Stimulated activated CD8-positive, alpha-beta memory T cell treated with anti-CD3 and anti-CD28 coated beads, Interleukin-2, amount 100 ng/mL, for 48 hours (primary cell): ENCODE measurements around the gene NPC1L1.
A peak's percentile ranks its signal among the peaks of the same experiment; 100 is the strongest.
"Not testable (repeated sequence)": the region's sequence is repeated elsewhere in the genome, so short reads cannot be mapped to it uniquely, and the experiment has no call there.

Experiments
- DNase-seq, 2 donors: peaks; one replicate each; pipeline ENCODE4 v3.0.0-alpha.2; 2020; ENCODE audit warnings: low read depth in 2 of 2

NPC1L1 gene

DNA sequence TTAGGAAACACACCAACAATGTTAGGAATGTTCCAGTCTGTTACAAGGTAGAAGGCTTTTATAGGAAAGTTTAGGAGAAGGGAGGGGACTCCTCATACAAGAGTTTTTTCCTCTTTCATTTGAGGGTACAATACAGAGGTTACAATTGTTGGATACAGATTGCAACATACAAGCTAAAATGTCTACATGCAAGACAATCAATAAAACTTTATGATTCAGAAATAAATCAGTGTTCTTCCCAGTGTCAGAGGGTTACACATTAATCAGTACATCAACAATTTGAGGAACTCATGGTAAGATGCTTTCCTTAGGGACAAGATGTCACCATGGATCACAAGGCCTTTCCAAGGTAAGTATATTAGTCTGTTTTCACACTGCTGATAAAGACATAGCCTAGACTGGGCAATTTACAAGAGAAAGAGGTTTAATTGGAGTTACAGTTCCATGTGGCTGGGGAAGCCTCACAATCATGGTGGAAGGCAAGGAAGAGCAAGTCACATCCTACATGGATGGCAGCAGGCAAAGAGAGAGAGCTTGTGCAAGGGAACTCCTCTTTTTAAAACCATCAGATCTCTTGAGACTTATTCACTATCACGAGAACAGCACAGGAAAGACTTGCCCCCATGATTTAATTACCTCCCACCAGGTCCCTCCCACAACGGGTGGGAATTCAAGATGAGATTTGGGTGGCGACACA lies 34.4 kb downstream of the NPC1L1 start:
- DNase-seq: not testable (repeated sequence)

DNA sequence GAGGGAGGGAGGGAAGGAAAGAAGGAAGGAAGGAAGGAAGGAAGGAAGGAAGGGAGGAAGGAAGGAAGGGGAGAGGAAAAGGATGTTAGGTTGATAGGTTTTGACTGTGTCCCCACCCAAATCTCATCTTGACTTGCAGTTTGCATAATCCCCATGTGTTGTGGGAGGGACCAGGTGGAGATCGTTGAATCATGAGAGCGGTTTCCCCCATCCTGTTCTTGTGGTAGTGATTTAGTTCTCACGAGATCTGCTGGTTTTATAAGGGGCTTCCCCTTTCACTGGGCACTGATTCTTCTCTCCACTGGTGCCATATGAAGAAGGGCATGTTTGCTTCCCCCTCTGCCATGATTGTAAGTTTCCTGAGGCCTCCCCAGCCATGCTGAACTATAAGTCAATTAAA lies 35.5 kb downstream of the NPC1L1 start:
- DNase-seq: no peak

DNA sequence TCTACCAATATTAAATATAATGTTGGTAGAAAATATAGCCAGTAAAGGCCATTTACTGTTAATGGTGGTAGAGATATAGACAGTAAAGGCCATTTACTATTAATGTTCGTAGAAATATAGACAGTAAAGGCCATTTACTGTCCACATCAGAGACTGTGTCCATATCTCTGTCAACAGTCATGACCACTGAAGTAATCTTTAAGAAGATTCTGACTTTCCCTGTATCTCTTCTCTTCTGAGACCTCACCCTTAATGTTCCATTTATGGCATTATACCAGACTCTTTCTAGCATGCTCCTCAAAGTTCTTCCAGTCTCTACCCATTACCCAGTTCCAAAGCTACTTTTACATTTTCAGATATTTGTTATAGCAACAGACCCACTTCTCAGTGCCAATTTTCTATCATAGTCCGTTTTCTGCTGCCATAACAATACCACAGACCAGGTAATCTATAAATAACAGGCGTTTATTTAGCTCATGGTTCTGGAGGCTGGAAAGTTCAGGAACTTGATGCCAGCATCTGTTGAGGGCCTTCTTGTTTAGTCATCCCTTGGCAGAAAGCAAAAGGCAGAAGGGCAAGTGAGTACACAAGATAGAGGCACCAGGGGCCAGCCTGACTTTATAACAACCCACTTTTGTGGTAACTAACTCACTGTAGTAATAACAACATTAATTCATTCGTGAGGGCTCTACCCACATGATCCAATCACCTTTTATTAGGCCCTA lies 42.7 kb downstream of the NPC1L1 start:
- DNase-seq: no peak

DNA sequence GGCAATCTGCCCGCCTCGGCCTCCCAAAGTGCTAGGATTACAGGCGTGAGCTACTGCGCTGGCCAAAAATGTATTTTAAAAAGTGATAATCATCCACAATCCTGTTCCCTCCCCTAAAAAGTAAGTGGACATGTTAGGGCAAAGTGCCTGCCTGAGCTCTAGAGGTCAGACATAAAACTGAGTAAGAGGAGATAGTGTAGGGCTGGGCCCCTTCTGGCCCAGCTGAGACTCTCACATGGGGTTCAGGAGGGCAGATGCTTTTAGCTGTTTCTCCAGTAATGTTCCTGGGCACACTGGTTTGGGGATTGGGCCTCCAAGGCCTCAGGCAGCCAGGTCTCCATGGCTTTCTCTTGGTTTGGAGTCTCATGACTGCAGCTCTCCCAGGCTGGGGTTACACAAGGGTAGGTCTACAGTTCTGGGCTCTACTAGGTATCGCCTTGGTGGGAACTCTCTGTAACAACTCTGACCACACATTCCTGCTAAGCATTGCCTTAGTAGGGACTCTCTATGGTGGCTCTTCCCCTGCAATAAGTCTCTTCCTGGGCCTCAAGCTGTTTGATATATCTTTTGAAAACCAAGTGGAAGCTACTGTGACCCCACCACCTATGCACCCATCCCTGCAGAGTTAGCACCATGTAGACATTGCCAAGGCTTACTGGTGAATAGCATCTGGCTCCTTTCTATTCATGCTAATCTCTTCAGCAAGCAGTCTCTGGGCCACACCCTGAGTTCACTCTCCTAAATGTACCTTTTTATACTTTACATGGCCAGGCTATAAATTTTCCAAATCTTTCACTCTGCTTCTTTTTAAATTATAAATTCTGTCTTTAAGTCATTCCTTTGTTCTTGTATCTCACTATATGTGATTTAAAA lies 43.7 kb downstream of the NPC1L1 start:
- DNase-seq: no peak

DNA sequence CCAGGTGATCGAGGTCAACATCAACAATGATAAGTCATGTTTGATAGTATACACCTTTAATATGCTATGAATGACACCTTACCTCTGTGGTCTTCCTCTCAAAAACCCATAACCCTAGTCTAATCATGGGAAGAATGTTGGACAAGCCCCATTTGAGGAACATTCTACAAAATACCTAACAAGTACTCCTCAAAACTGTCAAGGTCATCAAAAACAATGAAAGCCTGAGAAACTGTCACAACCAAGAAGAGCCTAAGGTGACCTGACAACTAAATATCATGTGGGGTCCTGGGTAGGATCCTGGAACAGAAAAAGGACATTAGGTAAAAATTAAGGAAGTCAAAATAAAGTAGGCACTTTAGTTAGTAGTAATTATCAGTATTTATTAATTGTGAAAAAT lies 44.7 kb downstream of the NPC1L1 start:
- no peak for DNase-seq

DNA sequence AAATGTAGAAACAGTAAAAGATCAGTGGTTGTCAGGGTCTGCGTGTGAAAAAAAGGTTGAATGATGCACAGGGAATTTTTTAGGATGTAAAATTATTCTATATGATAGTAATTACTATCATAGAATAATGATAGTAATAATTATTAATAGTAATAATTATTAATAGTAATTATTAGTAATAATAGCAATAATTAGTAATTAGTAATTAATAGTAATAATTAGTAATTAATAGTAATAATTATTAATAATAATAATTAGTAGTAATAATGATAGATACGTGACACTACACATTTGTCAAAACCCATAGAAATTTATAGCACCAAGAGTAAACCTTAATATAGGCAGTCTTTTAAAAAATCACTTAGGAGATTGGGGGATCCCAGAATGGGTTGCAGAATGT lies 46.2 kb downstream of the NPC1L1 start:
- DNase-seq: no peak

DNA sequence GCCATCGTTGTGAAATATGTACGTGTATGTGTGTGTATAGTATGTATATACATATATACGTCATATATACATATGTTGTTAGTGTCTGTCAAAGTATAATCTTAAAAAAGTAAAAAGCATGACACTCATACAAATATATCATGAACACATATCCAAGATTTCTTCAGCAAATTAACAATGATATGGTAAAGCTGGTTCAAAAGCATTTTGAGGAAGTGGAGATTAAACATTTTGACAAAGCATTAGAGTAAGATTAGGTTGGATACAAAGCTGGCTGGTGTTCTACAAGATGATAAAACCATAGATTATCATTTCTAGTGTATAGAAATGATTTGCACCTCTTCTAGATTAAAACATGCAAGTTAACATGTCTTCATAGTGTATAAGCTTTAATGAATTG lies 49.9 kb downstream of the NPC1L1 start:
- no peak for DNase-seq

DNA sequence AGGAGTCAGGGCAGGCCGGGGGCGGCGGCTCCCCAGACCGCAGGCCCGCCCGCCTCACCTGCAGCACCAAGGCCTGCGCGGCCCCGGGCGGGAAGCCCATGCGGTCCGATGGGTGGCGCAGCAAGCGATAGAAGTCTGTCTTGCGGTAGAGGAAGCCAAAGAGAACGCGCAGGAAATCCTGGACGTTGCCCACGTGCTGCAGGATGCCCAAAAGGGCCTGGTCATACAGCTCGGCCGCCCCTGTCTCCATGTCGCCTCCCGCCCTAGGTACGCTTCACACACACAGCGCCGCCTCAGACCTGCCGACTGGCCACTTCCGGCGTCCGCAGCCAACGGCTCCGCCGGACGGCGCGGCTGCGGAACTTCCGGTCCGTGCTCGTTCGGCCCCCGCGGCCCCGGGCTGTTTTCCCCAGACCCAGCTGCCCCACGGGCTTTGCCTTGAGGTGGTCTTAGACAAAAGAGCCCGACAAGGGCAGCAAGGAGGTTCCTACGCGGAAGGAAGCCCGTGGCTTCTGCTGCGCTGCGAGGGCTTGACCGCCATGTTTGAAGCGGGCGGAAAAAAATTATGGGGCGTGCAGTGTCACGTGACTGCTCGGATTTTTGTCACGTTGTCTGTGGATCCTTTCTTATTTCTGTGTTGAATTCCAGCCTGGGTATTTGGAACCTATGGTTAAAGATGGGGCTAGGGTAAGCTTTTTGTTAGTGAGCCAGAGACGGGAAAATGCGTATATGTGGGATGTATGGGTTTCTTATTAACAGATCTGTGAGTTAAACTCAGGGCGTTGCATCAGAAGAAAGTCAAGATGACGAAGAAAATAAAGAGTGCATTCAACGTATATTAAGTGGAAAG lies 50.6 kb downstream of the NPC1L1 start, which contains the start of gene NUDCD3:
TSS of gene NUDCD3 (minus strand) at position 308 of the 850 bp plus-strand sequence. CDS start at position 250, 58 bp downstream.
- DNase-seq: peak; percentile 64 to 65

DNA sequence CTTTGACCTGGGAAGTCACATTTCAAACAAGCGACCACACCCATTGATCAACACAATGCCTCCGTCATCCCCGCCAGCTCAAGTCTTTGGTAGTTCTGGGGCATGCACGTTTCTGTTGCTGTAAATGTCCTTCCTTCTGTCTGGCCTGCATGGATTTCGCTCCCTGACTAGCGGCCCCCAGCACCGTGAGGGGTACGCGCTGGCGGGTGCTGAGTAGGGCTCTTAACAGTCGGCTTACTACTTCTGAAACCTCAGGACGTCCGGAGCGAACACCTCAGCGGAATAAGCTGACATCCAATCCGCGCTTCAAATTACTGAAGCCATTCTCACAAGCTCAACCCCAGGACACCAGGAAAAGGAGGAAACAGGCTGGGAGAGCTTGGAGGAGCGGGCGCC lies 51.2 kb downstream of the NPC1L1 start:
- DNase-seq: no peak

DNA sequence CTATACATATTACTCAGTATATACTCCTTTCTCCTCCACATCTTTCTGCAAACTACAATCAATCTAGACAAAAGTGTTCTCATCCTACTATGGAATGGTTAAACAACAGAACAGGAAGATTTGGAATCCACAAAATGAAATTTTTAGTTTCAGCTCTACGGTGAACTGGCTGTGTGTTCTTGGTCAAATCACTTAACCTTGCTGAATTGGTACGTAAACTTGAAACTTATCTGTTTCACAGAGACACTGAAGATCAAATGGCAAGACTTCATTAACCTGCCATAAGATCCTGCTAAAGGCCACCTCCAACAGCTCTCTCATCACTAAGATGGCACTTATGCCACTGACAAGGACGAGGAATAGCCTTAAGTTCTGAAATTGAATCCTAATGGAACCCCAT lies 52.2 kb downstream of the NPC1L1 start:
- DNase-seq: no peak

DNA sequence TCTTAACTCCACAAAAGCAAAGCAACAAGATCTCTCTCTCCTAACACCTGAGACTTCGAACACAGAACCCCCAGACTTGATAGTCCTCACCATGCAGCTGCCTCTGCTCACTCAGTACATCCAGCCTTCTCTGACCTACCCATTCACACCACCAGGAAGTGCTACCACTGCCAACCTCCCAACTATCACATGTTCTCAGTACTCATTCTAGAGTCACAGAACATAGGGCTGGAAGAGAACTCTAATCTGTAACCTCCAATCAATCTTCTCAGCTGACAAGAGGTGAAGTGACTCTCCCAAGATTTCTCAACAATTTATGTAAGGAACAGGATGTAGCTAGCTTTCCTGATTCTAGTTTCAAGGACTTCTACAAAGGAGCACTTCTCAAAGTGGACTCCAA lies 54.4 kb downstream of the NPC1L1 start:
- DNase-seq: no peak

DNA sequence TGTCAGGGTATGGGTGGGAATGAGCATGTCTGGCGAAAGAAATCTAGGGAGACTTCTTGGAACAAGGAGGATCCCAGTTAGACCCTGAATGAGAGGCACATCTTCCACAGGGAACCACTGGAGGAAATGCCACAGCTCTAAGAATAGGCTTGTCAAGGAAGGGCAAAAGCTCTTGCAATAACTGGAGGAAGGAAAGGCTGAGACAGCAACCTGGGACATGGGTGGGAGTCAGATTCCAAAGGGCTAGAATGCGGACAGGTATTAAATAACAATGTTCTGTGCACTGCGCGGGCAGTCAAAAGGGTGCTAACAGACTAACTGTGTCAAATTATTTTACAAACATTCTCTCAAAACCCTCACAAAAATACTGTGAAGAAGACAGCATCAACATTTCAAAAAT lies 55.1 kb downstream of the NPC1L1 start:
- DNase-seq: no peak

DNA sequence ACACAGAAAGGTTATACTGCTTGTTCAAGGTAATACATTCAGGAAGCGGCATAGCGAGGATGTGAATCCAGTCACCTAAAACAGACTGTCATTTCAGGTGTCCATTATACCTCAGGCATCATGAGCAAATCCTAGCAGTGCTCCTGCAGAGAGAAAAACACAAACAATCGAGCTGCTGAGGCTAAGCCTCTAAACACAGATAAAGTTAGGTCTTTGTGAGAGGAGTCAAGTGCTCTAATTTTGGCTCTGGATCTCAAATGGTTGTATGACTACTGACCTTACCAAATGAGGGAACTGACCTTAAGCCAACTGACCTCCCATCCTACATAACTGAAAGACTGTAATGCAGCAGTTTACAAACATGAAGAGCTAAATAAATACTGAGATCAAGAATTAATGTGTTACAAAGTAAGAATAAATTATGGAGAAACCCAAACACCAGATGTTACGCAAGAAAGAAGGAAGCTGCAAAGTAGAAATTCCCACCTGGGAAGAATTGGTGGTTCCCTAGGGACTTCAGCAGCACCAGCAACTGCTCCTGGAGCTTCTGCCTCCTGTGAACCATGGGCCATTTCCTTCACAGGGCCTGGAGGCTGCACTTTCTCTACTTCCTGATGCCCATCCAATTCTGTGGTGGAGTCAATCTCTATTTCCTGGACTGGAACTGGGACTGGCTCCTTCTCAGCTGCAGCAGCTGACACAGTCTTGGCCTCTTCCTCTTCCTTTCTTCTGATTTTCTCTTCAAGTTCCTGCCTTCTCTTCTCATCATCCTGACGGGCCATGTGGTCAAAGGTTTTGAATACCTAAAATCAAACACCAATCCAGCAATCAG lies 56.4 kb downstream of the NPC1L1 start:
- no peak for DNase-seq

DNA sequence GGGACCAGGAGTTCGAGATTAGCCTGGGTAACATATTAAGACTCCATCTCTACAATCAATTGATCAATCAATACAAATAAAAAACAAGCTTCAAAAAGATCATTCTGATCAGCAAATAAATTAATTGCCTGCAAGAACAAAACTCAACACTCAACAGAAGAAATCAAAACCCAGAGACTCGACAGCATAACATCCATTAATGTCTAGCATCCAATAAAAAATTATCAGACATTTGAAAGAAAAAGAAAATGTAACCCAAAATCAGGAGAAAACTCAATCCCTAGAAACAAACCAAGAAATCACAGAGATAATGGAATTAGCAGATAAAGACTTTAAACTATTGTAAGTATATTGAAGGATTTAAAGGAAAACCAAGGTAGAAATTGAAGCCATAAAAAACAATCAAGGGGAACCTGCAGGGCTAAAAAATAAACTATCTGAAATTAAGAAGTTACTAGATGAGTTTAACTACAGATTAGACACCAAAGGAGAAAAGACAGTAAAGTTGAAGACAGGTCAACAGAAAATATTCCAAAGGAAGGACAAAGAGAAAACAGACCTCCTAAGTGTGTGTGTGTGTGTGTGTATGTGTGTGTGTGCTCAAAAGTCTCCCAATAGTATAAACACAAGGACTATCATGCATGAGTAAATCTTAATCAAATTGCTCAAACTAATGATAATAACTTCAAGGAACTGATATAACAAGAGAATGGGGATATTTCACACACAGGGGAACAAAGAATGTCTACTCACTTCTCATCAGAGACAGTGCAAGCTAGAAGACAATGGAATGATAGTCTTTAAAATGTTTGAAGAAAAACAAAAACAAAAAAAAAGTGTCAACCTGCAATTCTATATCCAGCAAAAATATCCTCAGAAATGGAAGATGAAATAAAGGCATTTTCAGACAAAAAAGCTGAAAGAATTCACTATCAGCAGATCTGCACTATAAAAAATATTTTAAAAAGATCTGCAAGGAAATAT lies 58.3 kb downstream of the NPC1L1 start:
- DNase-seq: no peak

DNA sequence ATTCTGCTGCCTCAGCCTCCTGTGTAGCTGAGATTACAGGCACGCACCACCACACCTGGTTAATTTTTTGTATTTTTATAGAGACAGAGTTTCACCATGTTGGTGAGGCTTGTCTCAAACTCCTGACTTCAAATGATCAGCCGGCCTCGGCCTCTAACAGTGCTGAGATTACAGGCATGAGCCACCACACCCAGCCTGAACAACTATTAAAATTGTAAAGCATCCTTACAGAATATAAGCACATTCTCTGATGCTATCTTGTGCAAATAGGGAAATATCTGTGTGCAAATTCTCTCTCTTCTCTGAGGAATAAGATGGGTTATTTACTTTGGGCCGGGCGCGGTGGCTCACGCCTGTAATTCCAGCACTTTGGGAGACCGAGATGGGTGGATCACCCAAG lies 63.2 kb downstream of the NPC1L1 start:
- no peak for DNase-seq

DNA sequence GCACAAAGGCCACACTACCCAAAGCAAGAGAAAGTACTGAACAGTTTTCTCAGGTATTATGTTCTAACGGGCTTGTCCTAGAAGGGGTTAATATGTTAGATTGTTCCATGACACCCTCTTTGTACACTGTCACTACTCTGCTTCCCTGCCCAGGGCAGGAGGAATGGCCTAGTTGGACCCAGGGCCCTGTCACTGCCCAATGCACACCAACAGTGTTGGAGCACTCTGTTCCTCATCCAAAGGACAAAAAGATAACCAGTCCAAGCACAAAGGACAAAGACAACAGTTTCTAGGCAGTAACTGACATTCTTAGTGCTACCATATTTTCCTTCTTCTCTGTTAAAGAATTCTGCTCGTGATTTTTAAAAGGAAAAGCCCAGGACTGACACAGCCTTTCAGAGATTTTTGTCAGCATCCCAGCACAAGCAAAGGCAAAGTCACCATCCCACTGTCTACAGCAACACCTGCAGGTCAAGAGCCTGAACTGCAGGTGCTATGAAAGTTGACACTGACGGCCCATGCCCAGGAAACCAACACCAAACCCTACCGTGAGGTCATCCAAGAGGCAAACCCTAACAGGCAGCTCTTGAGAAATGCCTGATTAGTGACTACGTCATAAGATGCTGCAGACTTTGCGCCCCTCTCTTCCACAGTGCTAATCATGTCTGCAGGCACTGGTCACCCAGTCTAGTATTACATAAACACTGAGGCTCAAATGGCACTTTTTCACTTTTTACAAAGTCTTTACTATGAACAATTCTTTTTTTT lies 63.9 kb downstream of the NPC1L1 start:
- DNase-seq: peak in 1 of 2 donors; percentile 23

DNA sequence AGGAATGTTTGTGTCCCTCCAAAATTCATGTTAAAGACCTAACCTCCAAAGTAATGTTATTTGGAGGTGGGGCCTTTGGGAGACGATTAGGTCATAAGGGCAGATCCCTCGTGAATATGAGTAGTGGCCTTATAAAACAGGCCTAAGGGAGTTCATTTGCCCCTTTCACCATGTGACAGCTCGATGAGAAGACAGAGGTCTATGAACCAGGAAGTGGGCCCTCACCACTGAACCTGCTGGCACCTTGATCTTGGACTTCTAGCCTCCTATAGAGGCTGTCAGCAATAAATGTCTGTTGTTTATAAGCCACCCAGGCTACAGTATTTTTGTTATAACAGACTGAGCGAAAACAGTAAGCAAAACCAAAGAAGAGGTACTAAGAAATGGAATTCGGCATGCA lies 64.8 kb downstream of the NPC1L1 start:
- DNase-seq: no peak

DNA sequence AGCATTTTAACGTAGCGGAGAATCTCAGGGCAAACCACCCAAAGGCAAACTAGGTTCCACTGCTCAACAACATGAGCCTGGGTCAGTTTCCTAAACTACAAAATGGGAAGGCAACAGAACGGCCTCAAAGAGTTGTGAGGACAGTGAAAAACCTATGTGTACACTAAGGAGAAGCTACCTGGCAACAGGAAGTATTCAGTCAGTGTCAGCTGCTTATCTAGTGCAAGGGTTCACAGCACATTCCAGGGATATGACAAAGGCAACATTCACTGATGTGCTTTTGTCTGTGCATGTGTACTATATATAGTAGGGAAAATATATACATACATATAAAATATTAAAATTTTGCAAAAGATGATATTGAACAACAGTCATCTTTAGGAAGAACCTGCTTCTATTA lies 67.8 kb downstream of the NPC1L1 start:
- no peak for DNase-seq

DNA sequence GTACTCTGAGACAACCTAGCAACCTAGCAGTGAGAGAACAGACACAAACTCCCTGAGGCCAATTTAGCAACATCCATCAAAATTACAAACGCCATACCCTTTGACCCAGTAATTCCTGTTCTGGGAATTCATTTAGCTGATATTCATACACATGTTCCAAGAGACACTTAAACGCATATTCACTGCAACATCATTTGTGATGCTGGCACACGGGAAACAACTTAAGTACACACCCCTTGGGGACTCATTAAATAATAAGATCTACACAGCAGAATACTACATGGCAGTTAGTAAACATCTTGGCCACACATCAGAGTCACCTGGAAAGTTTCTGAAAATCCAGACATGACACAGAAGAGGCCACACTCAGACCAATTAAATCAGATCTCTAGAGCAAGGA lies 68.3 kb downstream of the NPC1L1 start:
- DNase-seq: no peak
